IMR-90 (cell line): ENCODE measurements around the gene AGAP1.

Experiments
- BHLHE40 ChIP-seq: fragments of 150-350 bp; IDR thresholded peaks from 2 replicates; pipeline ENCODE4 v1.6.1; 2016; ENCODE audit warnings: mild to moderate bottlenecking, low read depth, low read length
- CTCF ChIP-seq: conservative IDR thresholded peaks from 2 replicates; pipeline ENCODE4 v1.5.1; 2012; ENCODE audit warnings: mild to moderate bottlenecking, low read depth, low read length, improper control_type of control experiment
- ELK1 ChIP-seq: fragments of 150-350 bp; IDR thresholded peaks from 2 replicates; pipeline ENCODE4 v1.6.1; 2016; ENCODE audit warnings: low read depth, mild to moderate bottlenecking, low read length, moderate library complexity, borderline replicate concordance
- MXI1 ChIP-seq: IDR thresholded peaks from 2 replicates; pipeline ENCODE4 v1.6.1; 2012; ENCODE audit warnings: low read depth, mild to moderate bottlenecking, low read length, moderate library complexity, borderline replicate concordance
- POLR2A ChIP-seq: IDR thresholded peaks from 2 replicates; pipeline ENCODE4 v1.6.1; 2012; ENCODE audit warnings: mild to moderate bottlenecking, low read depth, low read length
- RCOR1 ChIP-seq: IDR thresholded peaks from 2 replicates; pipeline ENCODE4 v1.6.1; 2012; ENCODE audit warnings: mild to moderate bottlenecking, low read length, improper control_type of control experiment; ENCODE audit not compliant: insufficient replicate concordance
- RFX5 ChIP-seq: IDR thresholded peaks from 2 replicates; pipeline ENCODE4 v1.8.0; 2012; ENCODE audit warnings: low read depth, mild to moderate bottlenecking, low read length, moderate library complexity
- SMC3 ChIP-seq: fragments of 150-350 bp; IDR thresholded peaks from 2 replicates; pipeline ENCODE4 v1.6.1; 2016; ENCODE audit warnings: low read depth, mild to moderate bottlenecking, antibody characterized with exemption, low read length, moderate library complexity
- USF2 ChIP-seq: fragments of 150-350 bp; IDR thresholded peaks from 2 replicates; pipeline ENCODE4 v1.6.1; 2017; ENCODE audit warnings: mild to moderate bottlenecking, antibody characterized with exemption, low read length, low read depth

- TF ChIP-seq CTCF (no peak), POLR2A (no peak), RCOR1 (no peak), USF2 (no peak), RFX5 (no peak), ELK1 (no peak), SMC3 (no peak), MXI1 (no peak), BHLHE40 (no peak)
Observed at GRCh38 chr2:235864733-235865515, 371.1 kb downstream of the AGAP1 start.
